Fibroblast of the conjunctiva (primary cell): ENCODE results near the gene SLC35B1.
"Not testable (repeated sequence)": the region's sequence is repeated elsewhere in the genome, so short reads cannot be mapped to it uniquely, and the experiment has no call there.

Source experiments
- DNase-seq: peaks from one replicate; pipeline ENCODE4 v3.0.0-alpha.2; 2010; ENCODE audit warnings: low read depth

Gene SLC35B1

GRCh38 chr17:49734515-49735490 lies 27.0 kb upstream of the SLC35B1 start:
- DNase-seq, result no peak

DNA sequence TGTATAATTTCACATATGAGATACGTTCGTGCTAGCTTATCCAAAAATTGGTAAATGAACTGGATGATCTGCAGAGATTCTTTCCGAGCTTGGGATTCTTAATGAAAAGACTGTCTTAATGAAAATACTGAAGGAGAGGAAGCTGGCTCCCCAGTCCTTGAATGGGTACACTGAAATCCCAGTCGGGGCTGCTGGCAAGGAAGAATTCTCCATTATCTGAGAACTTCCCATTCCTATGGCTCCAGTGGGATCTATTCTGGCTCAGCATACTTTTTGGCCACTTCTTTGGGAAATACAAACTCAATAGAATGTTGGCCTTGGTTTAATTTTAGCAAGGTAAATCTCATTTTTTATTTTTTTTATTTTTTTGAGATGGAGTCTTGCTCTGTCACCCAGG lies 23.7 kb upstream of the SLC35B1 start:
- no peak for DNase-seq

GRCh38 chr17:49730785-49731434 lies 23.1 kb upstream of the SLC35B1 start:
- no peak for DNase-seq

DNA sequence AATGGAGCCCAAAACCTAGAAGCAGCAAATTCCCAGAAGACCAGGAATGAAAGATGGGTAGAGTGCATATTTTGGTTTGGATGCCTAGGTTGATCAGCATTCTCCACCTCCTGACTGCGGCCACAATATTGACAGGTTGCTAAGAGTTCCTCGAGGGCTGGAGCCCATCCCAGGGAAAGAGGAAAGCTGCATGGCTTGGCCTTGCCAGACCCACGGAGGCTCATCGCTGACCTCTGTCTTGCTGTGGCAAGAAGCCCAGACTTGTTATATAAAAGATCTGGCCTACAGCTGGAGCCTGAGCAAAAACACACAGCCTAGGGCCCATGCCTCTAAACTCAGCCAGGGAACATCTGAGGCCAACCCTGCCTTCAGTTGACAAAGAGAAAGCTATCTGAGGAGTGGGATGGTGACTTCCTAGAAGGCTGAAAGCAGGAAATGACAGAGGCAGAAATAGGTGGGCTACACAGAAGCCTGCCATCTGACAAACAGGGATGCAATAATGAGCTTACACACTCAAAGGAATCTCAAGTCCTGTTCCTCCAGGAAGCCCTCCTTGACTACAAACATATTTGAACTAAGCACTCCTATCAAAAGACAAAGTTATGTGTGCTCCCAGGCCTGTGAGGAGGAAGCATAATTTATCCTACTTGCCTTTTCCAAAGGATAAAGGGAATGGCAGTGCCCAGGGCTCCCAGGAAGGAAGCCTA lies 22.5 kb upstream of the SLC35B1 start:
- DNase-seq, result peak; percentile 90

- no peak for DNase-seq
Measured at GRCh38 chr17:49729069-49729468, 21.3 kb upstream of the SLC35B1 start.

DNA sequence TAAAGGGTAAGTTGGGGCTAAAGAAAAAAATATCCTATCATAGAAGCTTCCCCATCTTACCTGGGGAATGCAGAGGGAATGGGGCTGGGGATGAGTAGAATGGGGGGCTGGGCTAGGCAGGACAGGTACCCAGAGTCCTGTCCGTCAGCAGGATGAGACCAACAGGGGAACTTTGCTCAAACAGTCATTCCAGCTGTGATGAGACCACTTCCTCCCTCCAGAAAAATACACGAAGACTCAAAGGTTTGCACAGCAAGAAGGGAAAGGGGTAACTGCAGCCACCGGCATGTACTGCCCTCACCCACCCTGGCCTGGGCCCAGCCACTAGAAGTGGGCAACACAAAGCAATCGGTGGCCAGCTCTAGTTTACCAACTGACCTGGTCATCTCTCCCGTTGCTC lies 20.7 kb upstream of the SLC35B1 start:
- no peak for DNase-seq

DNA sequence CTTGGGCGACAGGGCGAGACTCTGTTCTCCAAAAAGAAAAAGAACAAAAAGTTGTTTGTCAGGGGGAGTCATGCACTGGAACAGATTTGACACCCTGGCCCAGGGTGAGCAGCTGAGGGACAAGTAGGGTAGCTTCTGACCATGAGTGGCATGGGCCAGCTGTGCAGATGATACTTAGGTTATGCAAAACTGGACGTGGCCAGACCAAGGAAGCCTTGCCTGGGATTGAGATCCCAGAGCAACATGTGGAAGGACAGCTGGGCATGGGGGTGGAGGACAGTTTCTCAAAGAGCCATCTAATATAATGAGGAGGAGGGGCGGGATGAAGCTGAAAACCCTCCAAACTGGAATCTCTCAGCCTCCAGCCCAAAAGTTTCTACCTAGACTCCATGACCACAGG lies 19.6 kb upstream of the SLC35B1 start:
- DNase-seq, result no peak

- DNase-seq, result no peak
Measured at GRCh38 chr17:49725452-49726130, 17.8 kb upstream of the SLC35B1 start.

- DNase-seq, result not testable (repeated sequence)
Measured at GRCh38 chr17:49724552-49724951, 16.8 kb upstream of the SLC35B1 start.

- no peak for DNase-seq
Measured at GRCh38 chr17:49723423-49723822, 15.7 kb upstream of the SLC35B1 start.

DNA sequence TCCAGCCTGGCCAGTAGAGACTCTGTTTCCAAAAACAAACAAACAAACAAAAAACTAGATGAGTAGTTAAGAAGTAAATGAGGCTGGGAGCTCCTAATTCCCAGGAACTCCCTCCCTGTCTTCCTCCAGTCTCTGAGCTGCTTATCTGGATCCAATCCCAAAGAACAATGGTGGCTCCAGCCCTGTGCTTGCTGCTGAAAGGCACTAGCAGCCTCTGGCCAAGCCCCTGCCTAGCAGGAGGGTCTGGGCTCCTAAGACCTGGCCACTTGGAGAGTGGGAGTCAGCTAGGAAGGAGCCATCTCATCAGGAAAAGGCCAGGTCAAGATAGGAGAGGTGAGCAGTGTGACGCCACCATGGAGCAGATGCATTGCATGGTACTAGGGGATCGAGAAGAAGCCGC lies 14.3 kb upstream of the SLC35B1 start:
- no peak for DNase-seq

- no peak for DNase-seq
Measured at GRCh38 chr17:49717371-49717861, 9.7 kb upstream of the SLC35B1 start.

- no peak for DNase-seq
Measured at GRCh38 chr17:49716668-49717364, 9.1 kb upstream of the SLC35B1 start.

DNA sequence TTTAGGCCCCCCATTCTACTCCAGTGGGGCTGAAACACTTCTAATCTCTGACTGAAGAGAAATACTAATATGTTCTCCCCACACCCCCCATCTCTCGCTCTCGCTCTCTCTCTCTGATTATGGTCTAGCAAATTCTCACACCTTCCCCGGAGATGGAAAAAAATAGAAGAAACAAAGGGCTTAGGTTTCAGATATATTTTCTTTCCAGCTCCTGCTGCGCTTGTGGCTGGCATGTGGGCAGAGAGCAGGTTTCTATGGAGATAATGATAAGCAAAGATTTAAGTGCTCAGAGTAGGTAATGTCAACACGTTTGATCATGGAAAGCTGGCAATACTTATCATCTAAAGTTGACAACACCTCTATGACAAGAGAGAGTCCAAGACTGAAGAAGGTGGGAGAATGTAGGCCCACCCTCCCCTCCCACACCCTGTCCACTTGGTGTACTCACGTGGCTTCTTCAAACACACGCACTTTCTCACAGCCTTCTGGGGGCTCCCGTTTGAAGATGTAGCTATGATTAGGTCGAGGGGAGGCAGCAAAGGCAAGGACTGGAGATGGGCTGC lies 8.0 kb upstream of the SLC35B1 start:
- no peak for DNase-seq

DNA sequence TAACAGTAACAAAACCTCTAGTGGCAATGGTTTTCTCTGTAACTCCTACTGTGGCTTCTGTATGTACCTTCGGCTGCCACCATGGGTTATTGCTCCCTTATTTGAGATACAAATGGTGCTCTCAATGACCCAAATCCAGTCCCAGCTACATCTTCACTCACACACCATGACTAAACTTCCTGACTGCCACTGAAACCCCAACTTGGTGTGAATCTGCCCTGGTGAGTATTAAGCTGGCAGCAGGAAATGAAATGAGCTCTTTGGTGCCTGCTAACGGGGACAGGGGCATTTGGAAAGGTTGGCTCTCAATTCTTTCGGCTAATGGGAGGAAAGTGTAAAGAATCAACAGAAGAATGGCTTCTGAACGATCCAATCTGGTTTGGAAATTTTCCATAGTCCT lies 7.5 kb upstream of the SLC35B1 start:
- no peak for DNase-seq

GRCh38 chr17:49708515-49709183 lies 885 bp upstream of the SLC35B1 start:
- DNase-seq, result no peak

GRCh38 chr17:49707246-49707607 lies 537 bp downstream of the SLC35B1 start:
- DNase-seq, result no peak

DNA sequence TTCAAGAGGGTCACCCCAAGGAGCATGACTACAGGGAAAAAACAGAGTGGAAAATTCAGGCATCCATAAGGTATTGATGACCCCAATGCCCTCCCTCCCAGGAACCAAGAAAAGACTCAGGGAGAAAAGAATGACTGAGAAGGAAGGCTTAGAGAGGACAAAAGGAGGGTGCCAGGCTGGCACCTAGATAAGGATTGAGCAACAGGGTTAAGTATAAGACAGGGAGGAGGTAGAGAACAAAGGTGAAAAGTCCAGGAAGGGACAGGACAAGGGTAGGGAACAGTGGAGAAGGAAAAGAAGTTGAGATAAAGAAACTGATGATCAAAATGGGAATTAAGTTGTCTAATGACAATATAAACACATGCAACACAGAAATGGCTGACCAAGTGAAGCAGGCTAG lies 2.5 kb downstream of the SLC35B1 start:
- no peak for DNase-seq

GRCh38 chr17:49703557-49704277 lies 4.0 kb downstream of the SLC35B1 start:
- peak; percentile 32 for DNase-seq

DNA sequence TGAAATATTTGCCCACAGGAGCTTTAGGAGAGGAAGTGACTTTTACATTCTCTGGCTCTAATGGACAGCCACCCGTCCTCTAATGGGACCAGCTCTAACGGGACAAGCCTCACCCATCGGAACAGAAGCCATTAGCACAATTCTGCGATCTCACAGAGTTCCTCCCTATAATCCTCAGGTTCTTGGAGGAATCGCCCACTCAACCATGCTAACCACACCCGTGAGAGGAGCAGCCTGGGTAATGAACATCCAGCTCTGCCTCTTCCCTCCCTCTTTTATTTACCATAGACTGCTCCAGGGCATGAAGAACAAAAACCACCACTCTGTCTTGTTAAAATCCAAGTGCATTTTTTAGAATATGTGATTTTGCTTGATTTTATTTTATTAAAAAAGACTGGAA lies 6.8 kb downstream of the SLC35B1 start:
- no peak for DNase-seq
